NCI-H774 (cell line): ENCODE measurements around the gene MYO1D.
"Not testable (repeated sequence)": the region's sequence is repeated elsewhere in the genome, so short reads cannot be mapped to it uniquely, and the experiment has no call there.

Experiments used
- DNase-seq: peaks from one replicate; lab custom pipeline; 2025; lab: John Stamatoyannopoulos, UW

MYO1D gene

DNA sequence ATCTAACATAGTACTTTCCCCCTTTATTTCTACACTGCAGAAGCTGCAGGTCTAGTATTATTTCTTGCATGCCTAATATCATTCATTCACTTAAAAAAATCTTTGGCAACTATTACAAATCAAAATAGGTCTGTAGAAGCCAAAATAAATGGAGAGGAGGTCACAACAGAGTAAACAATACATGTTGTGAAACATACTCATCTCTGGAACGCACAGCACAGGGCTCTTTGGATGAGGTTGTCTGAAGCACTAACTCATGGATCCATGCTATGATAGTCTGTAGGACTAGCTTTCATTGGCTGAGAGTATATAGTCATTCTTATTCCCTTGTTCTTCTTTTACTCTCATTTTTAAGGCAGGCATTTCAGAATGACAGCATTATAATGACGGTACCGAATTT, 21.3 kb downstream of the MYO1D start:
- no peak for DNase-seq

DNA sequence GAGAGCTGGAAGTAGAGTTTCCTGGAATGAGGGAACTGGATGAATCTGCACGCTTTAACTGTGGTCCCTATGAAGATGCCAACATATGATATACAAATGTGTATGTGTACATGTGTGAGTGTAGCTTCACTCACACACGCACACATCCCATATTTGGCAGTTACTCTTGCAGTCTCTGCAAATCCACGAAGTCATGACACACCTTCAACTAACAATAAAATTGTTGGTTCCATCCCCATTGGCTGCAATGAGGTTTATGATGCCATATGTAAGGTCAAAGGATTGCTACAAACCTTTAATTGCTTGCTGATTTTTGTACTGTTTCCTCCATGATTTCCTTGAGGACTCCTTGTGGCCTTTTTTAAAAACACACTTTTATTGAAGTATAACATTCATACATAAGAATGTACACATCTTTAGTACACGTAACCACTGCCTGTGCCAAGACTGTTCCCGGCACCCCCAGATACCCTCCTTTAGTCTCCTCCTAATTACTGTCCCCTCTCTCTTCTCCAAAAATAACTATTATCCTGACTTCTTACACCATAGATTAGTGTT, 22.0 kb downstream of the MYO1D start:
- DNase-seq: no peak

DNA sequence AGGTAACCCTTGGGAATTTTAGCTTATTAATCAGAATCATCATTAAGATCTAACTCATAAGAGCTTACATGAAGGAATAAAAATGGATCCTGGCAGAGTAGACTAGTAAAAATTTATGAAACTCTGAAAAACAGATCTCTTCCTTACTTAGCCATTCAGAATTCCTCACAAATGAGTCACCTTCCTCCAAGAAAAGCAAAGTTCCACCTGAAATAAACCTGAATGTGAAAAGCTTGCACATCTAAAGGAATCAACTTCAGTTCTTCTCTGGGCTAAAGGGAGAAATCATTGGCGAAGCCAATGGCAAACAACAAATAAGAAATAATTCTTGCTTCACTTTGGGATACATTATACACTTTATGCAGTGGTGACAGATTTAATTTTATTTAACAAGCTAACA, 22.7 kb downstream of the MYO1D start:
- no peak for DNase-seq

DNA sequence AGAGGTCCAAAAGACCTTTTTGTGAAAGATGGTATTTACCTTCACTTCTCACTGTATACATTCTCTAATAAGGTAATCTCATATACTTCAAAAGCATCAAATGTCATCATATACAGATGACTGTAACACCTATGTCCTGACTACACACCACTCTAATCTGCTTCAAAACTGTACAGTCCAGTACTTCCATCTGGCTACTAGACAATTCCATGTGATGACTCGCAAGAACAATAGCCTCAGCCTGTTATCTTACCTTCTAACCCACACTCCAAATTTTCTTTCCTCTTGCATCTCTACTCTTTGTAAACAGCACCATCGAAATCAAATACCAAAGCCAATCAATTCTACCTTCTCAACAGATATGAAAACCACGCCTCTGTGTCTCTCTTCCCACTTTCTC, 24.1 kb downstream of the MYO1D start:
- no peak for DNase-seq

DNA sequence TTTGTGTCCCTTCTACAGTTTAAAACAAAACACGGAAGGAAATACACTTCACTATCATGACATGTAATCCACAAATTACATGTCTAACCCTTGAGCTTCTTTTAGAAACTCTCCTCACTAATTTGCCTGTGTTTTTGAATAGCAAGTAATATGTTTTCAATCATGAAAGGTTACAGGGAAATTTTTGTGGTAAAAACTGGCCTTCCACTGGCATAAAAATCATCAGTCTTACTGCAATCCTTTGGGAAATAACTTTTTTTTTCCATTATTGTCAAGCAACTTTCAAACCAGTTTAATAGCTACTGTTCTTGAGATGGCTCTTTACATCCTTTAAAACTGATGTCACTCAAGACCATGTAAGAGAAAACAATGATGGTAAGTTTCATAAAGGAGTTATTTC, 27.0 kb downstream of the MYO1D start:
- DNase-seq: no peak

DNA sequence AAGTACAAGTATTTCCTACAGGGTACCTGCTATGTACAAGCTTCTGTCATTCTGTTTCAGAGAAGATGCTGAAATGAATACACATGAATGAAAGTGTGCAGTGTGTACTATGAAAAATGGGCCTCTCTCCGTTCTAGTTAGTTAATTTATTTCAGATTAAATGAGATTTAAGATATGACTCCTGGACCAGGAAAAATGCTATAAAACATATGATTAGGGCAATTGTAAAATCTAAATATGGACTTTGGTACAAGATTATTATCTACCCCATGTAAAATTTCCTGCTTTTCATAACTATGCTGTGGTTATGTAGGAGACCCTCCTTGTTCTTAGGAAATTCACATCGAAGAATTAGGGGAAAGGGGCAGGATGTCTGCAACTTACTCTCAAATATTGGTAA, 28.9 kb downstream of the MYO1D start:
- no peak for DNase-seq

DNA sequence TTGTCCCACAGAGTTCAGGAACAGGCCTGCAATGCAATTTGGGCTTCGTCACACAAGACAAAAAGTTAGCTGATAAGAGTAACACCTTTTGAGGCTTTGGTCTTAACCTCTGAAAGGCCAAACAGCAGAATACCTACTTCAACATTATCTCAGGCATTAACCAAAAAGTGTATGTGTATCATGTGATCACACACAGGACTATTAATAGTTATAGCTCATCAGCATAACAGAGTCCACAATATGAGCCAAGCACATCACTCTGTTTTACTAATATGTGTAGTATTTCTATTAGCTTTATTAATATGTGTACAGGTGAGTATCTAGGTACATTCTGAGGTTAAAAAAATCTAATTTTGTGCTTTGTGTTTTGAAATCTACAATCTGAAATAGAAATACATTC, 30.8 kb downstream of the MYO1D start:
- no peak for DNase-seq

DNA sequence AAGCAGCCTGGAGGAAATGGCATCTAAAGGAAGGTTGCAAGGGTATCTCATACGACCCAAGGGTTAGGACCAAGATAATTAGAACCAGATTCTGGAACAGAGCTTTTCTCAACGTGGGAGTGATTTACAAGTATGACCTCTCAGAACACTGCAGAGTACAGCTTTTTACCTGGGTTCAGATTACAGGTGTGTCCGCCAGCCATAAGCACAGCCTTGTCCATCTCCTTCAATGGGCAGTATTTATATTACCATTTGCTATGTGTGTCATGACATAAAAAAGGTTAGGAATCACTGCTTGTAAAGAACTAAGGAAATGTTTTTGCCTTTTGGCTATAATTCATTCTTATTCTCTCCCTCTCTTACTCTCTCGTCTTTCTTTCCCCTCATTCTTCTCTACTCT, 36.7 kb downstream of the MYO1D start:
- no peak for DNase-seq

DNA sequence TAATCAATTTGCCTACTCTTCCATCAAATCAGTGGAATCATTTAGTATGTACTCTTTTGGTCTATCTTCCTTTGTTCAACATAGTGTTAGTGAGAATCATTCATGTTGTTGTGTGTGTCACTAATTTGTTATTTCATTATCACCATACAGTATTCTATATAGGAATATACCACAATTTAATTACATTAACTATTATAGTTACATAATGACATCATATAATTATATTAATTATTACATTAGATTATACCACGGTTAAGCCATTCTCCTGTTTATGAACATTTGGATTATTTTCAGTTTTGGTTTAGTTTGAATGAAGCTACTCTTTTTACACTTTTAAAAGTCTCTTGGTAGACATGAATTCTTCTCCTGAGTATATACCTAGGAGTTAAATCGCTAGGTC, 40.4 kb downstream of the MYO1D start:
- no peak for DNase-seq

DNA sequence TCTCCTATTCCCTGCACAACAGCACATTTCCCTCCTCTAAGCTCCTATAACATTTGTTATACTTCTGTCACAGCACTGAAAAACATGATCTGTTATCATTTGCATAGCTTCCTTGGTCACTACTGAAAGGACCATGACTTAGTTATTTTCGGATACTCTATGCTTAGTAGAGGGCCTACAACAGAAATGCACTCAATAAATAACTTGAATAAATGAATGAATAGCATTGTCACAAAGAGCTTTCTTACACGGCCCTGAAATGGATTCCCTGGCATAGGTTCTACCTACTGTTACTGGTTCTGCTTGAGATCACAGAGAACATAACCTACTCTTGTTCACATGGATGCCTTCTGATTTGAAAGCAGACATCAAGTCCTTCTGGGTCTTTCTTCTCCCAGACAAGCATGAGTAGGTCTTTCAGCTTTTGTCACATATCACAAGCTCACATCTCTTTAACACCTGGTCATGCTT, 41.6 kb downstream of the MYO1D start:
- no peak for DNase-seq

DNA sequence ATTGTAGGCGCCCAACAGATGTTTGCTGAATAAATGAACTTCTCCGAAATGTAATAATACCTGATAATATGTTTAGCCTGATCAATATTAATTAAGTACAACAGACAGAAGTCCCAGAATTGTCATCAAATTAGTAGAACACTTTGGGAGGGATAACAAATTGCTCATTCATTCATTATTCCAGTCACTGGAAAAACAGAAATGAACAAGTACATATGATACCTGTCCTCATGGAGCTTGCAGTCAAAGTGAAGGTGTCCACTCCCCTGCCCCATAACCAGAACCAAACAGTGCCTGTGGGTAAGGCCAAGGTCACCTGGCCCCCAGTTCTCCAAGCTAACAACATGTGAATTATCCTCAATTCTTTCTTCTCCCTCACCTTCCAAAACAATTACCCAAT, 42.8 kb downstream of the MYO1D start:
- DNase-seq: no peak

DNA sequence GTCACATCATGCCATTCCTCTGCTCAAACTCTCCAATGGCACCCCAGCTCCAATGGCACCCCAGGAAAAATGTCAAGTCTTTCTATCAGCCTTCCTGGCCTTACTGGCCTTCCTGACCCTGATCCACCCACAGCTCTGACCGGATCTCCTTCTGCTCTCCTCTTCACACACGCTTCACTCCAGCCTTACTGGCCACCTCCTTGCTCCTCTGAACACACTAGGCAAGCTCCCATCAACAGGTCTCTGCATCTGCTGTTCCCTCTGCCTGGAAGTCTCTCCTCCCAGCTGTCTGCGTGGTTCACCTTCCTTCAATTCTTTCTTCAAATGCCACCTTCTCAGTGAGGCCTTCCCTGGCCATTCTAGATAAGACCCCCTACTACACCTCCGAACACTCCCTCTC, 43.4 kb downstream of the MYO1D start:
- no peak for DNase-seq

DNA sequence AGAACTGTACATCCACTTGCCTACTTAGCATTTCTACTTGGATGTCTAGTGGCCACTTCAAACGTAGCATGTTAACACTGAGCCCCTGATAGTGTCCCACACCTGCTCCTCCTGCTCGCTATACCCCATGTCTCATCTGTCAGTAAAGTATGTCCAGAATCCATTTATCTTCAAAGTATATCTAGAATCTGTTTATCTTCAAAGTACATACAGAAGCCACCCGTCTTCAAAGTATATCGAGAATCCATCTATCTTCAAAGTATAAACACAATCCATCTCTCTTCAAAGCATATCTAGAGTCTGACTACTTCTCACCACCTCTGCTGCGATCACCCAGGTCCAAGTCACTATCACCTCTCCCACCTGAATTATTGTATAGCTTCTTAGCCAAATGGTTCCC, 43.8 kb downstream of the MYO1D start:
- no peak for DNase-seq

DNA sequence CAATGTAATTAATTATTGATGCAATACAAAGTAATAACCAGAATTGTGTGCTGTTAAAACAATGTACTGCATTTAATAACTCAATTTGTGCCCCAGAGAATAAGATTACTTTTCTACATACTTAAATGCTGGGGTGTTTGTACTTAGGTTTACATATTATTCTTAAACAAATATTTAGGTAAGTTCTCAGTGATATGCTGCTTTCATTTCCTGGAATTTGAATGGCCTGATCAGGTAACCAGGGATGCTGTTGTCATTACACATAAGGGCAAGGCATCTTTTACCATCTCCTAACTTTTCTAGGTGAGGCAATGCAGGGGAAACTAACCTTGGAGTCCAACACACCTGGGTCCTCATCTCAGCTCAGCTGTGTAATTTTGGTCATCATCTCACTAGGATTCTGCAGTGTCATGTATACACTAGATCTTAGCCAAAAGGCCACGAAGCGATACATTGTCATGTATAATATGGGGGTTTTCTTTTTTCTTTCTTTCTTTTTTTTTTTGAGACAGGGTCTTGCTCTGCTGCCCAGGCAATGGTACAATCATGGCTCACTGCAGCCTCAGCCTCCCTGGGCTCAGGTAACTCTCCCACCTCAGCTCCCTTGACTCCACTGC, 45.2 kb downstream of the MYO1D start:
- peak; percentile 28 for DNase-seq

DNA sequence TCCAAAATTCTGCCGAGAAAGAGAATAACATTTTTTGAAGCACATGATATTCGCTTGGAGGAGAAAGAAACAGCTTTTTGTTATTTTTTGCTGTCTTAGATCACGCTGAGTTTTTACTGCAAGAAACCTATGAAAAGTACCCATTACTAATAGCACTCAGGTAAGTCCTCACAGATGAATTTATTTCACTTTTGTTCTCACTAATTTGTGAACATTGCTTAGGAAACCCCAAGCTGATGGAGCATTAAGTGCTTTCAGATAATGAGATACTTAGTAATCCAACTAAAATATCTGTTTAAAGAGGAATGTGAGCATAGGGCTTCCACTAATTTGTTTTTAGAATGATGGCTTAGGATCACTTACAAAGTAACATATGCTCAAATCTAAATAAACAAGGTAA, 45.7 kb downstream of the MYO1D start:
- DNase-seq: no peak

DNA sequence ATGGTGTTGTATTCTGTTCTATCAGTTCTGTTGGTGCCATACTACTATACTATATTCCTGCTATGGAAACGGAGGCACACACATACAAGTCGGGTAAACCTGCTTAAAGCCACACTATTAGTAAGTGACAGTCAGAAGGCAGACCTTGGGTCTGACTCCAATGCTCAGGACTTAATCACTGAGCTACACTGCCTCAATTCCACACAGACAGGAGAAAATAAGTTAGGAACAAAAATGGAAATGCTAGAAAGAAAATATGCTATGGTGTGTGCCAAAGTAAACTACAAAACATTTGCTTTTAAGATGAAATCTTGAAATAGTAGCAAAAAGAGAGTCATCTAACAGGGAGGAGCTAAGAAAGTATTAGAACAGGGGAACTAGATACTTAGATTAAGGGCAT, 48.1 kb downstream of the MYO1D start:
- DNase-seq: no peak

DNA sequence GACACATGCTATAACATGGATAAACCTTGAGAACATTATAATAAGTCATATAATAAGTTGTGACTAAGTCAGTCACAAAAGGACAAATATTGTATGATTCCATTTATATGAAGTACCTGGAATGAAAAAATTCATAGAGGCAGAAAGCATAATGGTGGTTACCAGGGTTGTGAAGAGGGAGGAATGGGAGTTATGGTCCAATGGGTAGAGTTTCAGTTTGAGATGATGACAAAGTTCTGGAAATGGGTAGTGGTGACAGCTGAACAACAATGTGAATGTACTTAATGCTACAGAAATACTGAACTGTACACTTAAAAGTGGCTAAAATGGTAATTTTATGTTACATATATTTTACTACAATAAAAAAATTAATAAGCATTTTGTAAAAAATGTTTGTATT, 49.7 kb downstream of the MYO1D start:
- DNase-seq: no peak

DNA sequence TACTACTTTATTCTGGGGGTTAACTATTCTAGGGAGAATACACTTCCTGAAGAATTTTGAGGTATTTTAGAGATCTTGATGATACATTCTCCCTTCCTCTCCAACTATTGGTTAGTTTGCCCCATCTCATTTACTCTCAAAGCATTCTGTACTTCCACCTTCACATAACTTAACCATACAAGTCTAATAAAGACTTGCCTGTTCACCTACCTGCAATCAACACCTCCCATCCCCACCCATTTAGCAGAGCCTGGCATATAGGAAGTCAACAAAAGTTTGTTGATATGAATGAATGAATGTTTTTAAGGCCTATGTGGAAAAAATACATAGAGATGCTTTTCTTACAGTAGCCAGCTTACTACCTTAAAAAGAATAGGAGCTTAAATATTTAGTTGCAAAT, 50.8 kb downstream of the MYO1D start:
- no peak for DNase-seq

DNA sequence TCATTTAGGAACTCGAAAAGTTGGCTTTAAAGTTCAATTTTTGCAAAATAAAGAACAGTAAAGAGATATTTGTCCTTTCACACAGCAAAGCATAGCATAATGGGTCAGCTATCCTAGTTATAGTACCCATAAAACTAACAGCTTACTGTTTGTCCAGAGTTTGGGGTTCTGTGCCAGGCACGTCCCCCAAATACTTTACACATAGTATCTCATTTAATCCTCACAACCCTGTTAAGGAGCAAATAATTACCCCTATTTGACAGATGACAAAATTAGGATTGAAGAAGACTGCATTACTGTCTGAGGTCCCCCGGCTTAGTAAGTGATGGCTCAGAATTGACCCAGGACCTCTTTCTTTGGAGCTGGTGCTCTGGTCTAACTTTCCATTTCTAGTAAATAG, 52.6 kb downstream of the MYO1D start:
- no peak for DNase-seq

DNA sequence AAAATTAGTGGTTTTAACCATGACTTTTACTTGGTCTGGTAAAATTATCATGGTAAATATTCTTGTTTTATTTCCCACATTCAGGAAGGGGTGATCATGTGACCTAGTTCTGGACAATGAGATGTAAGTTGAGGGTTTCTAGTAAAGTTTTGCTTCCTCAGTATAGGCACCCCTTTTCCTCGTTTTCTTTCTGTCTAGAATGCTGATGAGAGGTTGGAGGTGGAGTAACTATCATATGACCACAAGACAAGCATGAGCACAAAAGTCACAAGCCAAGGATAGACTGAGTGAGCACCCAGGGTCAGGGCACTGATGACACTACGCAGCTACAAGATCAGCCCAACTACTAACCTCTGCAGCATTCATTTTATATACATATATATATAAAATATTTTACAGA, 53.9 kb downstream of the MYO1D start:
- DNase-seq: no peak

DNA sequence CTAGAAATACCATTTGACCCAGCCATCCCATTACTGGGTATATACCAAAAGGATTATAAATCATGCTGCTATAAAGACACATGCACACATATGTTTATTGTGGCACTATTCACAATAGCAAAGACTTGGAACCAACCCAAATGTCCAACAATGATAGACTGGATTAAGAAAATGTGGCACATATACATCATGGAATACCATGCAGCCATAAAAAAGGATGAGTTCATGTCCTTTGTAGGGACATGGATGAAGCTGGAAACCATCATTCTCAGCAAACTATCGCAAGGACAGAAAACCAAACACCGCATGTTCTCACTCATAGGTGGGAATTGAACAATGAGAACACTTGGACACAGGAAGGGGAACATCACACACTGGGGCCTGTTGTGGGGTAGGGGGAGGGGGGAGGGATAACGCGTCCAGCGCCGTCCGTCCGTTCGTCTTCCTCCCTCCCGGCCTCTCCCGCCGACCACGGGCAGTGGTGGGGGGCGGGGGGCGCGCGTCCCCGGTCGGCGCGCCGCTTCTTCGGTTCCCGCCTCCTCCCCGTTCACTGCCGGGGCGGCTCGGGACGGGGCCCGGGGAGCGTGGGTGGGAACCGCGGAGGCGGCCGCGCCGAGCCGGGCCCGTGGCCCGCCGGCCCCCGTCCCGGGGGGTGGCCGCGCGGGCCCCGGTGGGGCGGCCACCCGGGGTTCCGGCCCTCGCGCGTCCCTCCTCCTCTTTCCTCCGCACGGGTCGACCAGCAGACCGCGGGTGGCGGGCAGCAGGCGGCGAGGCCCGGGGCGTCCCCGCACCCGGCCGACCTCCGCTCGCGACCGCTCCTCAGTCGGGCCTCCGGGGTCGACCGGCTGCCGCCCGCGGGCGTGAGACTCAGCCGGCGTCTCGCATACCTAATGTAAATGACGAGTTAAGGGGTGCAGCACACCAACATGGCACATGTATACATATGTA, 54.7 kb downstream of the MYO1D start:
- DNase-seq: not testable (repeated sequence)

DNA sequence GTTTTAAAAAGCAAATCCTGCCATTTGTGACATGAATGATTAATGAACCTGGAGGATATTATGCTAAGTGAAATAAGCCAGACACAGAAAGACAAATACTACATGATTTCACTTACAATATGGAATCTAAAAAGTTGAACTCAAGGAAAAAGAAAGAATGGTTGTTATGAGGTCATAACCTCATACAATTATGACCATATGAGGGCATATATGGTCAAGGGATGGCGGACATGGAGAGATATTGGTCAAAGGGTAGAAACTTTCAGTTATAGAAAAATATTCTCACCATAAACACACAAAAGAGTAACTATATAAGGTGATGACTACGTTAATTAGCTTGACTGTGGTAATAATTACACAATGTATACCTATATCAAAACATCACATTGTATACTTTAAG, 56.5 kb downstream of the MYO1D start:
- no peak for DNase-seq

DNA sequence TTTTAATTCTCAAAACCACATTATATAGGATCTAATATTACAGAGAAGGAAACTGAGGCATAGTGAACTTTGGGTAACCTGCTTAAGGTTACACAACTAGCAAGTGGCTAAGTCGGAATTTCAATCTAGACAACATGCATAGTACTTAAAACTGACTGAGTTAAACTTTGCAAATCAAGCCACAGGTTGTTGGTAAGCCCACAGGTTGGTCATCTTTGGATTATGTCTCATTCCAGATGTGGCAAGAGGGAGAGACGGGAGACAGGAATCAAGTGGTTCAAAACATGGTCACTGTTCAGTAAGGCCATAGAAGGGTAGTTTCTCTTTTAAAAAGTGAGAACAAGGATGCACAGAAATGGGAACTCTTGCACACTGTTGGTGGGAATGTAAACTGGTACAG, 57.1 kb downstream of the MYO1D start:
- DNase-seq: no peak
